ENCODE data around the gene FLVCR1. TPM values are rescaled to one million over a fixed set of nuclear protein-coding genes. Genes with fewer than 3 reads are reported as not detected.
"Not testable (repeated sequence)": the region's sequence is repeated elsewhere in the genome, so short reads cannot be mapped to it uniquely, and the experiment has no call there.

The FLVCR1 gene
- total RNA-seq, 2 donors from 2014 or later = 47.3 to 49.2 TPM

DNA sequence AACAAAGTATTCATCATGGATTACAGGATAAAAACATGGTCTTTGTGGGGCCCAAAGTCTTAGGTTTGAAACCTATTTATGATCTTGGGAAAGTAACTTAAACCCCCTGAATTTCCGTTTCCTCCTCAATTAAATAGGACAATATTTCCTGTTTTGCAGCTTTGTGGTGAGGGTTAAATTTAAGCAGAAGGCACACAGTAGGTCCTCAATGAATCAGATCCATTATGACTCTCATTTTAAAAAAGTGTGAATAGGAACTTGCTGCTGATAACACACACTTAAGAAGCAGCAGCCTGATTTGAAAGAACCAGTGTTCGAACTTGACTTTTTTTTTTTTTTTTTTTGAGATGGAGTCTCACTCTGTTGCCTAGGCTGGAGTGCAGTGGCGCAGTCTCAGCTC, 50.9 kb downstream of the FLVCR1 start:
- no peak overlapping the region for H3K4me3 ChIP-seq (ENCODE audit: low read length)
- H3K27ac ChIP-seq (ENCODE audit: low read depth, low read length) = no peak overlapping the region
- H3K4me3 Mint-ChIP-seq = peak overlapping the region; percentile 73
- H3K9me3 ChIP-seq (ENCODE audit: control insufficient read depth, low read length) = peaks cover 18% of the 10 kb centered on the region
- H3K4me1 ChIP-seq (ENCODE audit: control insufficient read depth, insufficient read depth, low read length) = peaks cover 11% of the 10 kb centered on the region
- H3K36me3 ChIP-seq (ENCODE audit: control insufficient read depth, insufficient read depth, low read length) = no peaks in the 10 kb centered on the region
- WGBS, 2 experiments (ENCODE audit: insufficient coverage in 1 of 2, insufficient read length in 1 of 2) = 24% methylated on average over 2 of the region's 3 CpGs; no CpG with 5 or more reads in 1 of the 2 experiments
- H3K27me3 ChIP-seq (ENCODE audit: control insufficient read depth, insufficient read depth, low read length, poor library complexity, severe bottlenecking) = no peaks in the 10 kb centered on the region
- no peak overlapping the region for H3K9ac ChIP-seq (ENCODE audit: extremely low read depth, low read length, poor library complexity, severe bottlenecking)
- no peaks in the 10 kb centered on the region for H3K27me3 Mint-ChIP-seq (ENCODE audit: insufficient read depth)
- peaks cover 24% of the 10 kb centered on the region for H3K36me3 Mint-ChIP-seq (ENCODE audit: low read depth)
- no peak for DNase-seq
- peaks cover 22% of the 10 kb centered on the region for H3K9me3 Mint-ChIP-seq
- peak overlapping the region; percentile 97 for H3K27ac Mint-ChIP-seq
- TF ChIP-seq, protein P1, sequence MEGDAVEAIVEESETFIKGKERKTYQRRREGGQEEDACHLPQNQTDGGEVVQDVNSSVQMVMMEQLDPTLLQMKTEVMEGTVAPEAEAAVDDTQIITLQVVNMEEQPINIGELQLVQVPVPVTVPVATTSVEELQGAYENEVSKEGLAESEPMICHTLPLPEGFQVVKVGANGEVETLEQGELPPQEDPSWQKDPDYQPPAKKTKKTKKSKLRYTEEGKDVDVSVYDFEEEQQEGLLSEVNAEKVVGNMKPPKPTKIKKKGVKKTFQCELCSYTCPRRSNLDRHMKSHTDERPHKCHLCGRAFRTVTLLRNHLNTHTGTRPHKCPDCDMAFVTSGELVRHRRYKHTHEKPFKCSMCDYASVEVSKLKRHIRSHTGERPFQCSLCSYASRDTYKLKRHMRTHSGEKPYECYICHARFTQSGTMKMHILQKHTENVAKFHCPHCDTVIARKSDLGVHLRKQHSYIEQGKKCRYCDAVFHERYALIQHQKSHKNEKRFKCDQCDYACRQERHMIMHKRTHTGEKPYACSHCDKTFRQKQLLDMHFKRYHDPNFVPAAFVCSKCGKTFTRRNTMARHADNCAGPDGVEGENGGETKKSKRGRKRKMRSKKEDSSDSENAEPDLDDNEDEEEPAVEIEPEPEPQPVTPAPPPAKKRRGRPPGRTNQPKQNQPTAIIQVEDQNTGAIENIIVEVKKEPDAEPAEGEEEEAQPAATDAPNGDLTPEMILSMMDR (conservative IDR thresholded peaks at IDR 0.05) = no peak
- peaks cover 52% of the 10 kb centered on the region for H3K4me1 Mint-ChIP-seq

DNA sequence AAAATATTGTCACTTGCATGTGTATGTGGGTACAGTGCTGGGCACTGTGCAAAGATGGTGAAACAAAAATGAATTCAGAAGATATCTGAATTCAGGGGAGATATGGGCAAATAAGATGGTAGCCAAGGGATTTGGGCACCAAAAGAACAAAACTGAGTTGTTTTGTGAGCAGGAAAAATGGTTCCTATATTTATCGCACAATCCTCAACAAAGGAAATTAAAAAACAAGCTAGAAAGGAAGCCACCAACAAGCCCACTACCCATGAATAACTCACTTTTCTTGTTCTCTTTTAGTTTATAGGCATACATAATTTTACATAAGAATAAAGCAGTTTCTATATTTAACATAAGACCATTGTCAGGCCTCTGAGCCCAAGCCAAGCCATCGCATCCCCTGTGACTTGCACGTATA, 51.6 kb downstream of the FLVCR1 start:
- DNase-seq = peak; percentile 69
- TF ChIP-seq, protein P1 (conservative IDR thresholded peaks at IDR 0.05) = no peak
- H3K36me3 Mint-ChIP-seq (ENCODE audit: low read depth) = peaks cover 17% of the 10 kb centered on the region
- no peak overlapping the region for H3K27ac ChIP-seq (ENCODE audit: low read depth, low read length)
- H3K9ac ChIP-seq (ENCODE audit: extremely low read depth, low read length, poor library complexity, severe bottlenecking) = peak overlapping the region; percentile 32
- peaks cover 13% of the 10 kb centered on the region for H3K4me1 ChIP-seq (ENCODE audit: control insufficient read depth, insufficient read depth, low read length)
- H3K4me1 Mint-ChIP-seq = peaks cover 58% of the 10 kb centered on the region
- peaks cover 11% of the 10 kb centered on the region for H3K9me3 ChIP-seq (ENCODE audit: control insufficient read depth, low read length)
- no peaks in the 10 kb centered on the region for H3K27me3 ChIP-seq (ENCODE audit: control insufficient read depth, insufficient read depth, low read length, poor library complexity, severe bottlenecking)
- WGBS, 2 experiments (ENCODE audit: insufficient coverage in 1 of 2, insufficient read length in 1 of 2) = 0% methylated on average over 2 of the region's 3 CpGs; no CpG with 5 or more reads in 1 of the 2 experiments
- no peaks in the 10 kb centered on the region for H3K36me3 ChIP-seq (ENCODE audit: control insufficient read depth, insufficient read depth, low read length)
- H3K4me3 Mint-ChIP-seq = peak overlapping the region; percentile 73
- peak overlapping the region; percentile 97 for H3K27ac Mint-ChIP-seq
- H3K27me3 Mint-ChIP-seq (ENCODE audit: insufficient read depth) = no peaks in the 10 kb centered on the region
- no peak overlapping the region for H3K4me3 ChIP-seq (ENCODE audit: low read length)
- H3K9me3 Mint-ChIP-seq = peaks cover 15% of the 10 kb centered on the region

DNA sequence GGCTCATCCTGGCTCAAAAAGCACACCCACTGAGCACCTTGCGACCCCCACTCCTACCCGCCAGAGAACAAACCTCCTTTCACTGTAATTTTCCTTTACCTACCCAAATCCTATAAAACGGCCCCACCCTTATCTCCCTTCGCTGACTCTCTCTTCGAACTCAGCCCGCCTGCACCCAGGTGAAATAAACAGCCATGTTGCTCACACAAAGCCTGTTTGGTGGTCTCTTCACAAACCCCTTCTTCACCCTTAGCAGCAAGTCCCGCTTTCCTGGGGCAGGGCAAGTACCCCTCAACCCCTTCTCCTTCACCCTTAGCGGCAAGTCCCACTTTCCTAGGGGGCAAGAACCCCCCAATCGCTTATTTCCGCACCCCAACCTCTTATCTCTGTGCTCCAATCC, 52.1 kb downstream of the FLVCR1 start:
- H3K9ac ChIP-seq (ENCODE audit: extremely low read depth, low read length, poor library complexity, severe bottlenecking) = not testable (repeated sequence)

DNA sequence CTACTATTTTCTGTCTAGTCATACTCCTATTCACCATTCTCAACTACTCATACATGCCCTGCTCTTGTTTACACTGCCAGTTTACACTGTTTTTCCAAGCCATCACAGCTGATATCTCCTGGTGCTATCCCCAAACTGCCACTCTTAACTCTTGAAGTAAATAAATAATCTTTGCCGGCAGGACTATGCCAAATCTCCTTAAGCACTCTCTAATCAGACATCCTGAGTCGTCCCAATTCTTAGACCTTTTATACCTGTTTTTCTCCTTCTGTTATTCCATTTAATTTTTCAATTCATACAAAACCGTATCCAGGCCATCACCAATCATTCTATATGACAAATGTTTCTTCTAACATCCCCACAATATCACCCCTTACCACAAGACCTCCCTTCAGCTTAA, 55.6 kb downstream of the FLVCR1 start:
- Mint-ChIP-seq H3K27ac (peak overlapping the region; percentile 89), H3K4me3 (peak overlapping the region; percentile 73), H3K4me1 (peaks cover 60% of the 10 kb centered on the region)
- H3K9ac ChIP-seq (ENCODE audit: extremely low read depth, low read length, poor library complexity, severe bottlenecking); H3K9me3 Mint-ChIP-seq; H3K4me3 ChIP-seq (ENCODE audit: low read length); H3K4me1 ChIP-seq (ENCODE audit: control insufficient read depth, insufficient read depth, low read length); DNase-seq; H3K27ac ChIP-seq (ENCODE audit: low read depth, low read length); H3K27me3 ChIP-seq (ENCODE audit: control insufficient read depth, insufficient read depth, low read length, poor library complexity, severe bottlenecking); H3K9me3 ChIP-seq (ENCODE audit: control insufficient read depth, low read length); H3K36me3 Mint-ChIP-seq (ENCODE audit: low read depth); H3K36me3 ChIP-seq (ENCODE audit: control insufficient read depth, insufficient read depth, low read length); H3K27me3 Mint-ChIP-seq (ENCODE audit: insufficient read depth): not testable (repeated sequence)
- 0% methylated on average over 1 of the region's 3 CpGs; no CpG with 5 or more reads in 1 of the 2 experiments for whole genome bisulfite sequencing, 2 experiments (ENCODE audit: insufficient coverage in 1 of 2, insufficient read length in 1 of 2)

More for the DNA sequence above, 52.1 kb downstream of the FLVCR1 start:
- not testable (repeated sequence) for H3K9me3 Mint-ChIP-seq; H3K4me3 ChIP-seq (ENCODE audit: low read length); H3K27me3 Mint-ChIP-seq (ENCODE audit: insufficient read depth); H3K9me3 ChIP-seq (ENCODE audit: control insufficient read depth, low read length); H3K27ac ChIP-seq (ENCODE audit: low read depth, low read length); H3K36me3 ChIP-seq (ENCODE audit: control insufficient read depth, insufficient read depth, low read length); H3K27me3 ChIP-seq (ENCODE audit: control insufficient read depth, insufficient read depth, low read length, poor library complexity, severe bottlenecking)
- WGBS, 2 experiments (ENCODE audit: insufficient coverage in 1 of 2, insufficient read length in 1 of 2) = 0 to 12% methylated on average over 1 to 7 of the region's 10 CpGs
- Mint-ChIP-seq H3K4me3 (peak overlapping the region; percentile 73), H3K4me1 (peaks cover 64% of the 10 kb centered on the region), H3K27ac (peak overlapping the region; percentile 97), H3K36me3 (ENCODE audit: low read depth) (peaks cover 12% of the 10 kb centered on the region)
- DNase-seq = peak; percentile 82
- H3K4me1 ChIP-seq (ENCODE audit: control insufficient read depth, insufficient read depth, low read length) = peaks cover 18% of the 10 kb centered on the region

DNA sequence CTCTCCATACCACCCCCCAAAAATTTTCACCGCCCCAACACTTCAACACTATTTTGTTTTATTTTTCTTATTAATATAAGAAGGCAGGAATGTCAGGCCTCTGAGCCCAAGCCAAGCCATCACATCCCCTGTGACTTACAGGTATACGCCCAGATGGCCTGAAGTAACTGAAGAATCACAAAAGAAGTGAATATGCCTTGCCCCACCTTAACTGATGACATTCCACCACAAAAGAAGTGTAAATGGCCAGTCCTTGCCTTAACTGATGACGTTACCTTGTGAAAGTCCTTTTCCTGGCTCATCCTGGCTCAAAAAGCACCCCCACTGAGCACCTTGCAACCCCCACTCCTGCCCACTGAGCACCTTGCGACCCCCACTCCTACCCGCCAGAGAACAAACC, 56.0 kb downstream of the FLVCR1 start:
- not testable (repeated sequence) for H3K9me3 ChIP-seq (ENCODE audit: control insufficient read depth, low read length); H3K27me3 Mint-ChIP-seq (ENCODE audit: insufficient read depth); H3K4me1 ChIP-seq (ENCODE audit: control insufficient read depth, insufficient read depth, low read length); H3K4me3 ChIP-seq (ENCODE audit: low read length); H3K36me3 Mint-ChIP-seq (ENCODE audit: low read depth); H3K36me3 ChIP-seq (ENCODE audit: control insufficient read depth, insufficient read depth, low read length); H3K27ac ChIP-seq (ENCODE audit: low read depth, low read length); H3K9me3 Mint-ChIP-seq; DNase-seq; H3K27me3 ChIP-seq (ENCODE audit: control insufficient read depth, insufficient read depth, low read length, poor library complexity, severe bottlenecking); H3K9ac ChIP-seq (ENCODE audit: extremely low read depth, low read length, poor library complexity, severe bottlenecking)
- peak overlapping the region; percentile 83 for H3K27ac Mint-ChIP-seq
- H3K4me1 Mint-ChIP-seq = peaks cover 58% of the 10 kb centered on the region
- H3K4me3 Mint-ChIP-seq = peak overlapping the region; percentile 73
- WGBS, 2 experiments (ENCODE audit: insufficient coverage in 1 of 2, insufficient read length in 1 of 2) = 17% methylated on average over 1 of the region's 5 CpGs; no CpG with 5 or more reads in 1 of the 2 experiments
